Neuronal stem cell (in vitro differentiated cells): ENCODE data around the gene HACD4.

Experiments used
- DNase-seq: peaks from one replicate; pipeline ENCODE4 v3.0.0-alpha.2; 2013; ENCODE audit warnings: low spot score
- H2AFZ ChIP-seq: one replicate; pipeline ENCODE4 v1.6.1; 2013; ENCODE audit warnings: mild to moderate bottlenecking, low read length, inconsistent platforms
- H2AK5ac ChIP-seq: 2 replicates; pipeline ENCODE4 v1.6.1; 2013; ENCODE audit warnings: low read depth, mild to moderate bottlenecking, inconsistent platforms, low read length, moderate library complexity, mixed read lengths
- H2BK120ac ChIP-seq: 2 replicates; pipeline ENCODE4 v1.6.1; 2013; ENCODE audit warnings: low read depth, mild to moderate bottlenecking, inconsistent platforms, low read length, moderate library complexity, mixed read lengths
- H2BK12ac ChIP-seq: one replicate; pipeline ENCODE4 v1.6.1; 2013; ENCODE audit warnings: low read length, inconsistent platforms
- H2BK15ac ChIP-seq: 2 replicates; pipeline ENCODE4 v1.6.1; 2013; ENCODE audit warnings: mild to moderate bottlenecking, low read length, inconsistent platforms, mixed read lengths
- H2BK5ac ChIP-seq: one replicate; pipeline ENCODE4 v1.6.1; 2013; ENCODE audit warnings: inconsistent platforms, mild to moderate bottlenecking, low read length, moderate library complexity
- H3K14ac ChIP-seq: one replicate; pipeline ENCODE4 v1.6.1; 2013; ENCODE audit warnings: low read length, inconsistent platforms
- H3K18ac ChIP-seq: 2 replicates; pipeline ENCODE4 v1.6.1; 2013; ENCODE audit warnings: low read length, inconsistent platforms
- H3K23ac ChIP-seq: 2 replicates; pipeline ENCODE4 v1.6.1; 2013; ENCODE audit warnings: low read depth, mild to moderate bottlenecking, mixed read lengths, low read length, inconsistent platforms; ENCODE audit not compliant: poor library complexity
- H3K27ac ChIP-seq: replicated peaks from 3 replicates; pipeline ENCODE4 v1.5.1; 2013; ENCODE audit warnings: low read length, inconsistent platforms
- H3K27me3 ChIP-seq, 3 experiments: 2 replicates each; pipeline ENCODE4 v1.6.1; 2013; ENCODE audit warnings: low read length in 3 of 3, mild to moderate bottlenecking in 2 of 3, inconsistent platforms in 1 of 3, low read depth in 1 of 3, mixed read lengths in 1 of 3, moderate library complexity in 1 of 3; ENCODE audit not compliant: control insufficient read depth in 3 of 3, insufficient read depth in 3 of 3
- H3K36me3 ChIP-seq, 2 donors: replicated peaks in 1 of 2; 2 replicates each; pipeline ENCODE4 v1.6.1; 2013; ENCODE audit warnings: low read length in 2 of 2; ENCODE audit not compliant: control insufficient read depth in 2 of 2, insufficient read depth in 2 of 2
- H3K4ac ChIP-seq: 2 replicates; pipeline ENCODE4 v1.6.1; 2013; ENCODE audit warnings: inconsistent platforms, mild to moderate bottlenecking, low read length, moderate library complexity
- H3K4me1 ChIP-seq, 2 donors: 1 replicate in 1 of 2; 2 replicates in 1 of 2; pipeline ENCODE4 v1.6.1; 2013; ENCODE audit warnings: low read length in 2 of 2, low read depth in 1 of 2; ENCODE audit not compliant: control insufficient read depth in 2 of 2, insufficient read depth in 1 of 2
- H3K4me2 ChIP-seq: one replicate; pipeline ENCODE4 v1.6.1; 2013; ENCODE audit warnings: mild to moderate bottlenecking, low read length, inconsistent platforms; ENCODE audit not compliant: insufficient read depth, poor library complexity, severe bottlenecking
- H3K4me3 ChIP-seq, 2 donors: 2 replicates each; pipeline ENCODE4 v1.5.1; 2013; ENCODE audit warnings: low read length in 2 of 2, mild to moderate bottlenecking in 2 of 2, inconsistent platforms in 1 of 2, moderate library complexity in 1 of 2
- H3K79me1 ChIP-seq: one replicate; pipeline ENCODE4 v1.6.1; 2013; ENCODE audit warnings: low read depth, mild to moderate bottlenecking, inconsistent platforms, low read length, moderate library complexity
- H3K9ac ChIP-seq: one replicate; pipeline ENCODE4 v1.6.1; 2013; ENCODE audit warnings: mild to moderate bottlenecking, low read depth, low read length, inconsistent platforms; ENCODE audit not compliant: poor library complexity
- H3K9me3 ChIP-seq, 2 donors: replicated peaks in 1 of 2; 2 replicates each; pipeline versions ENCODE3 to v1.6.1; 2013; ENCODE audit warnings: low read length in 2 of 2, mild to moderate bottlenecking in 2 of 2, inconsistent platforms in 1 of 2, low read depth in 1 of 2, mixed read lengths in 1 of 2, moderate library complexity in 1 of 2; ENCODE audit not compliant: control insufficient read depth in 2 of 2, insufficient read depth in 1 of 2
- H4K8ac ChIP-seq: one replicate; pipeline ENCODE4 v1.6.1; 2013; ENCODE audit warnings: low read depth, mild to moderate bottlenecking, inconsistent platforms, low read length, moderate library complexity
- H4K91ac ChIP-seq: one replicate; pipeline ENCODE4 v1.6.1; 2013; ENCODE audit warnings: low read length, low read depth, mild to moderate bottlenecking, inconsistent platforms; ENCODE audit not compliant: poor library complexity
- WGBS, 2 donors: extraction: QIAGEN DNeasy Blood & Tissue Kit; methylation state at CpG; one replicate each; pipeline ENCODE4 v1.1.7; 2013; ENCODE audit warnings: missing lambda C conversion rate in 2 of 2, mixed read lengths in 1 of 2; ENCODE audit not compliant: insufficient read length in 2 of 2, insufficient replicate concordance in 1 of 2; ENCODE audit errors: extremely low coverage in 2 of 2; 5-methylcytosine and 5-hydroxymethylcytosine counted together

Gene HACD4

DNA sequence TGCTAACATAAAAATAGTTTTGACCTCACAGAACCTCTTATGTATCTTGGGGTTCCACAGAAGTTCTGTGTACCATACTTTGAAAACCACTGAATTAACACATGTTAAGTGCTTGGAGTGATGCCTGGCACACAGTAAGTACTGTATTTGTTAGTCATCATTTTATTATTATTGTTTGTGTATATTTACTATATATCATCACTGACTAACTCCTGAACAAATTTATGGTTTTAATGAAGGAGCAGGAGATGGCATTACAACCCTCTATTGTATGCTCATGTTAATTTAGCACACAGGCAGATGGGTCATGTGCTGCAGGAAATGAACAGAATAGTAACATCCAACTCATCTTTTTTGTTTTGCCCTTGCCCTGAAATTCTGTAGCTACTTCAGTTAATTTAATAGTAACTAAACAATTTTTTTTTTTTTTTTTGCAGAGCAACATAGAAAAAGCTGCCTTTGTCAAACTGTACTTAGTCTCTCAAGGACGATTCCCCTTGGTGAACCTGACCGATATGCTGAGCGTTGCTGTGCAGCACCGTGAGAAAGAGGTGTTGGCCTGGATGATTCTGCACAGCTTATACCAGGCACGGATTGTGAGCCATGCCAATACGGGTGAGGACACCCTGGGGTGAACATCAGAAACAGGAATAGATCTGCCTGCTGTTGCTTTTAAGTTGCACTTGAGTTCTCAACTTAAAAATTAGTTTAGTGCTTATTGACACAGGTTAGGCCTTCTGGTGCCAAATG, 45.4 kb downstream of the HACD4 start:
- H2AK5ac ChIP-seq = no peak overlapping the region
- no peak overlapping the region for H3K4ac ChIP-seq
- no peak overlapping the region for H3K9ac ChIP-seq
- H3K36me3 ChIP-seq = peaks cover 13 to 79% of the 10 kb centered on the region in 2 donors
- DNase-seq = no peak
- H3K4me2 ChIP-seq = no peak overlapping the region
- H2BK15ac ChIP-seq = no peak overlapping the region
- no peak overlapping the region for H3K4me3 ChIP-seq
- H2AFZ ChIP-seq = no peak overlapping the region
- H2BK12ac ChIP-seq = no peak overlapping the region
- no peak overlapping the region for H4K8ac ChIP-seq
- H3K23ac ChIP-seq = no peak overlapping the region
- H4K91ac ChIP-seq = no peak overlapping the region
- H3K9me3 ChIP-seq = peaks cover 0 to 3% of the 10 kb centered on the region in 2 donors
- no CpG with 5 or more reads among the region's 6 CpGs for WGBS, 2 donors
- peaks cover 0 to 1% of the 10 kb centered on the region in 2 donors for H3K4me1 ChIP-seq
- H2BK5ac ChIP-seq = no peak overlapping the region
- H3K18ac ChIP-seq = no peak overlapping the region
- H3K79me1 ChIP-seq = no peaks in the 10 kb centered on the region
- H3K27ac ChIP-seq = no peak overlapping the region
- H3K27me3 ChIP-seq = no peaks in the 10 kb centered on the region
- no peak overlapping the region for H2BK120ac ChIP-seq
- no peak overlapping the region for H3K14ac ChIP-seq

GRCh38 chr9:20984506-20984905, 46.9 kb downstream of the HACD4 start:
- Histone ChIP-seq H3K4me1 (peaks cover 0 to 1% of the 10 kb centered on the region in 2 donors), H2AFZ (no peak overlapping the region), H4K8ac (no peak overlapping the region), H3K14ac (no peak overlapping the region), H3K27ac (no peak overlapping the region), H2AK5ac (no peak overlapping the region), H3K27me3 (no peaks in the 10 kb centered on the region), H3K23ac (no peak overlapping the region), H3K79me1 (no peaks in the 10 kb centered on the region), H3K18ac (no peak overlapping the region), H2BK5ac (no peak overlapping the region), H2BK12ac (no peak overlapping the region), H4K91ac (no peak overlapping the region), H2BK120ac (no peak overlapping the region), H3K4ac (no peak overlapping the region), H3K9ac (no peak overlapping the region), H3K36me3 (peaks cover 3 to 66% of the 10 kb centered on the region in 2 donors), H3K4me2 (no peak overlapping the region), H3K4me3 (no peak overlapping the region), H2BK15ac (no peak overlapping the region), H3K9me3 (no peaks in the 10 kb centered on the region)
- 100% methylated on average over 1 of the region's 3 CpGs; no CpG with 5 or more reads in 1 of the 2 donors for WGBS, 2 donors
- no peak for DNase-seq

DNA sequence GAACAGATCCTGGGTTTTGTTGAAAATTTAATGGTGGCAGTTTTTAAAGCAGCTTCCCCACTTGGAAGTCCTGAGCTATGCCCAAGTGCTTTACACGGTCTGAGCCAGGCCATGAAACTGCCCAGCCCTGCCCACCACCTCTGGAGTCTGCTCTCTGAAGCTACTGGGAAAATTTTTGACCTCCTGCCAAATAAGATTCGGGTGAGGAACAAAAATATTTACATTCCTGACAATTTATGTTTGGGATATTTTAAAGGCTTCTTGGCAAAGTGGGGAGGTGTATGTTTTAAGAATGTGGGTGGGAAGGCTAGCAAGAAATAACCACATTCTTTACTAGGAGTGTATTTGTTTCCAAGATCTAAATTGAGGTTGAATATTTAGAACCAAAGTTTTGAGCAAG, 50.0 kb downstream of the HACD4 start:
- H2BK5ac ChIP-seq = no peak overlapping the region
- no peak overlapping the region for H4K8ac ChIP-seq
- no peak overlapping the region for H3K4me3 ChIP-seq
- H2AK5ac ChIP-seq = no peak overlapping the region
- peaks cover 10 to 60% of the 10 kb centered on the region in 2 donors for H3K36me3 ChIP-seq
- H3K27me3 ChIP-seq = no peaks in the 10 kb centered on the region
- H3K14ac ChIP-seq = no peak overlapping the region
- H3K27ac ChIP-seq = no peak overlapping the region
- H2BK12ac ChIP-seq = no peak overlapping the region
- H3K79me1 ChIP-seq = no peaks in the 10 kb centered on the region
- H2AFZ ChIP-seq = no peak overlapping the region
- H3K4me1 ChIP-seq = peaks cover 0 to 1% of the 10 kb centered on the region in 2 donors
- no peak overlapping the region for H3K4ac ChIP-seq
- H3K23ac ChIP-seq = no peak overlapping the region
- H3K4me2 ChIP-seq = no peak overlapping the region
- H4K91ac ChIP-seq = no peak overlapping the region
- WGBS, 2 donors = no CpG with 5 or more reads among the region's 2 CpGs
- H2BK15ac ChIP-seq = no peak overlapping the region
- no peak for DNase-seq
- no peak overlapping the region for H3K9ac ChIP-seq
- peaks cover 0 to 2% of the 10 kb centered on the region in 2 donors for H3K9me3 ChIP-seq
- no peak overlapping the region for H3K18ac ChIP-seq
- H2BK120ac ChIP-seq = no peak overlapping the region

DNA sequence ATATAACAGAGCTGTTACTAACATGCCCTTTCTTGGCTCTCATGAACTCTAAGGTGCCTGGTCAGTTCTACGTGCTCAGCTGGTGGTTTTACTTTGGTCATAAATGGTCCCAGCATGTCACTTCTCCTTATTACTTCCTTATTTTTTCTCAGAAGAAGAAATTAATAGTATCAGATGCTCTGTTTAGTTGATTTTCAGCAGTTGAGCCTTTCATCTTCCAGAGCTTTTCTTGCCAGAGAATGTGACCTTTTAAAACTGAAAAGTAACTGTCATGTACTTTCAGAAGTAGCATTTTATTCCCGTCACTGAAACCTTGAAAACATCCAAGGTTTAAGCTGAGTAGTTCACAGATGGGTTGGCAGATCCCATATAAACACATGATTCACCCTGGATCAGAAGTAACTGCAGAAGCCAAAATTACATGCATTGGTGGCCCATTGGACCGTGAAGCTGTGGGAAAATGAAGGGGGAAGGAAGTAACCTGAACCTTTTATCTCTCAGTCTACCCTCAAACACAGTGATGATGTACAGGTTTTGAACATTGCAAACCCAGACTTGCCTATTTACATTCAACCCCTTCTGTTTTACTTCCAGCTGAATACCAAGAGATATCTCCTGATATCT, 50.5 kb downstream of the HACD4 start:
- DNase-seq = no peak
- no peak overlapping the region for H3K27ac ChIP-seq
- no peak overlapping the region for H3K4ac ChIP-seq
- WGBS, 2 donors = no CpG with 5 or more reads among the region's 3 CpGs
- no peak overlapping the region for H2BK5ac ChIP-seq
- no peak overlapping the region for H3K14ac ChIP-seq
- peaks cover 8 to 58% of the 10 kb centered on the region in 2 donors for H3K36me3 ChIP-seq
- H3K18ac ChIP-seq = no peak overlapping the region
- H3K9ac ChIP-seq = no peak overlapping the region
- H4K8ac ChIP-seq = no peak overlapping the region
- no peaks in the 10 kb centered on the region for H3K27me3 ChIP-seq
- H4K91ac ChIP-seq = no peak overlapping the region
- H2AFZ ChIP-seq = no peak overlapping the region
- no peak overlapping the region for H3K23ac ChIP-seq
- H2BK120ac ChIP-seq = no peak overlapping the region
- H3K4me2 ChIP-seq = no peak overlapping the region
- H3K4me3 ChIP-seq = no peak overlapping the region
- H2BK15ac ChIP-seq = no peak overlapping the region
- H3K79me1 ChIP-seq = no peaks in the 10 kb centered on the region
- no peak overlapping the region for H2BK12ac ChIP-seq
- peaks cover 0 to 2% of the 10 kb centered on the region in 2 donors for H3K9me3 ChIP-seq
- H3K4me1 ChIP-seq = peaks cover 0 to 1% of the 10 kb centered on the region in 2 donors
- no peak overlapping the region for H2AK5ac ChIP-seq
